ENCODE data around the gene KCNJ6. TPM values are rescaled to one million over a fixed set of nuclear protein-coding genes. Genes with fewer than 3 reads are reported as not detected.

The KCNJ6 gene
- total RNA-seq, 4 donors from 2014 or later, result 0.08 to 0.40 TPM; not detected in 2

DNA sequence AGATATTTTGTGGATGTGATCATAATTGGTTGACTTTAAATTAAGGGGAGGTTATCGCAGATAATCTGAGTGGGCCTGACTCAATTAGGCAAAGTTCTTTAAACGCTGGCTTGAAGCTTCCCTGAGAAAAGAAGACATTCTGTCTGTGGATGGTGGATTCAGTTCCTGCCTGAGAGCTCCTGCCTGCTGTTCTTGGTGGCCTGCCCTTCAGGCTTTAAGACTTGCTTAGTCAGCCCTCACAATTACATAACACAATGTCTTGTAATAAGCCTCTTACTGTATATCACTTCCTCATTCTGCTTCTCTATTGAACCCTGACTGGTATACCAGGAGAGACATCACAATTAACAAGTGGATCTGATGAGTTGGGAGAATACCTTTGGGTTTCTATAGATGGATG, 50.2 kb downstream of the KCNJ6 start:
- peaks cover 23% of the 10 kb centered on the region for H3K27me3 ChIP-seq
- no peak overlapping the region for H3K4me3 ChIP-seq
- H3K9me3 ChIP-seq, result no peaks in the 10 kb centered on the region
- no peak for TF ChIP-seq EP300 (IDR thresholded peaks at IDR 0.05)
- TF ChIP-seq, protein P1, sequence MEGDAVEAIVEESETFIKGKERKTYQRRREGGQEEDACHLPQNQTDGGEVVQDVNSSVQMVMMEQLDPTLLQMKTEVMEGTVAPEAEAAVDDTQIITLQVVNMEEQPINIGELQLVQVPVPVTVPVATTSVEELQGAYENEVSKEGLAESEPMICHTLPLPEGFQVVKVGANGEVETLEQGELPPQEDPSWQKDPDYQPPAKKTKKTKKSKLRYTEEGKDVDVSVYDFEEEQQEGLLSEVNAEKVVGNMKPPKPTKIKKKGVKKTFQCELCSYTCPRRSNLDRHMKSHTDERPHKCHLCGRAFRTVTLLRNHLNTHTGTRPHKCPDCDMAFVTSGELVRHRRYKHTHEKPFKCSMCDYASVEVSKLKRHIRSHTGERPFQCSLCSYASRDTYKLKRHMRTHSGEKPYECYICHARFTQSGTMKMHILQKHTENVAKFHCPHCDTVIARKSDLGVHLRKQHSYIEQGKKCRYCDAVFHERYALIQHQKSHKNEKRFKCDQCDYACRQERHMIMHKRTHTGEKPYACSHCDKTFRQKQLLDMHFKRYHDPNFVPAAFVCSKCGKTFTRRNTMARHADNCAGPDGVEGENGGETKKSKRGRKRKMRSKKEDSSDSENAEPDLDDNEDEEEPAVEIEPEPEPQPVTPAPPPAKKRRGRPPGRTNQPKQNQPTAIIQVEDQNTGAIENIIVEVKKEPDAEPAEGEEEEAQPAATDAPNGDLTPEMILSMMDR (IDR thresholded peaks at IDR 0.05), result no peak
- TF ChIP-seq POLR2A (IDR thresholded peaks at IDR 0.05), result no peak
- TF ChIP-seq POLR2AphosphoS5 (IDR thresholded peaks at IDR 0.05), result no peak
- H3K4me1 ChIP-seq, result no peaks in the 10 kb centered on the region
- H3K36me3 ChIP-seq, result no peaks in the 10 kb centered on the region
- 83% methylated on average over 2 of the region's 2 CpGs; no CpG with 5 or more reads in 1 of the 2 donors for WGBS, 2 donors (ENCODE audit: low coverage in 1 of 2)
- no peak overlapping the region for H3K27ac ChIP-seq
- ATAC-seq, result peak; percentile 66

DNA sequence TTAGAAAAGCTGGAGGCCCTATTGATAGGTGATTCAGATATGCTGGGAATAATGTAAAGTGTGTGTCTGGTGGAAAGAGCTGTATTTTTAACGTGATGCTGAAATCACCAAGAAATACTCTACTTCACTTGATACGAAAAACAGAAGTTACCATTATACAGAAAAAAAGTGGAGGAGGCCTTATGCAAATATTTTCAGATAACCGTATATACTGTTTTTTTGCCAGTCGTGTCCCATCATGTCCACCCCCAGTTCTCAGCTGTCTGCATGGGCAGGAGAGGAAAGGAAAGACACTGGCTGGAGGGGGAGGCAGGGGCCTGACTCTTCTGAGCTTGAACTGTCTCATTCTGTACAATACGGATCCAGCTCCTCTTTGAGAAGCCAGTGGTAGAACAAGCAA, 51.1 kb downstream of the KCNJ6 start:
- no peaks in the 10 kb centered on the region for H3K4me1 ChIP-seq
- H3K27ac ChIP-seq, result no peak overlapping the region
- H3K4me3 ChIP-seq, result no peak overlapping the region
- no peaks in the 10 kb centered on the region for H3K9me3 ChIP-seq
- TF ChIP-seq POLR2AphosphoS5 (IDR thresholded peaks at IDR 0.05) (no peak), EP300 (IDR thresholded peaks at IDR 0.05) (no peak)
- H3K27me3 ChIP-seq, result peaks cover 22% of the 10 kb centered on the region
- H3K36me3 ChIP-seq, result no peaks in the 10 kb centered on the region
- WGBS, 2 donors (ENCODE audit: low coverage in 1 of 2), result 54 to 62% methylated on average over 4 to 5 of the region's 5 CpGs
- no peak for ATAC-seq

DNA sequence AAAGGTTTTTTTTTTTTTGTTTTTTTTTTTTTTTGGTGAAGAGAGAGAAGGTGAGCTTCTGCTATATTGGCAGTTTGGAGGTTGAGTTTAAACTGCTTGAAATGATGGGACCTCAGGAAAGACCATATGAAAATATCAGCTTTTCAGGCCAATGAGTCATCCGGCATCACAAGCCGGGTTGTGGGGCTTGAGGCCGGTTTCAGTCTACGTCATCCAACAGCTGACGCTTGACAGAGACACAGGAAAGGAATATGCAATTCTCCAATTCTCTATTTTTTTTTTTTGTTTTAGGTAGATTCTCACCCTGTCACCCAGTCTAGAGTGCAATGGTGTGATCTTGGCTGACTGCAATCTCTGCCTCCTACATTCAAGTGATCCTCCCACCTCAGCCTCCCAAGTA, 52.4 kb downstream of the KCNJ6 start:
- 81% methylated on average over 5 of the region's 5 CpGs; no CpG with 5 or more reads in 1 of the 2 donors for WGBS, 2 donors (ENCODE audit: low coverage in 1 of 2)
- Histone ChIP-seq H3K27ac (no peak overlapping the region), H3K4me3 (no peak overlapping the region), H3K9me3 (no peaks in the 10 kb centered on the region), H3K4me1 (no peaks in the 10 kb centered on the region), H3K36me3 (no peaks in the 10 kb centered on the region), H3K27me3 (peaks cover 17% of the 10 kb centered on the region)
- TF ChIP-seq POLR2A (IDR thresholded peaks at IDR 0.05) (no peak), EP300 (IDR thresholded peaks at IDR 0.05) (no peak), POLR2AphosphoS5 (IDR thresholded peaks at IDR 0.05) (no peak)
- TF ChIP-seq, protein P1 (IDR thresholded peaks at IDR 0.05), result no peak
- no peak for ATAC-seq

DNA sequence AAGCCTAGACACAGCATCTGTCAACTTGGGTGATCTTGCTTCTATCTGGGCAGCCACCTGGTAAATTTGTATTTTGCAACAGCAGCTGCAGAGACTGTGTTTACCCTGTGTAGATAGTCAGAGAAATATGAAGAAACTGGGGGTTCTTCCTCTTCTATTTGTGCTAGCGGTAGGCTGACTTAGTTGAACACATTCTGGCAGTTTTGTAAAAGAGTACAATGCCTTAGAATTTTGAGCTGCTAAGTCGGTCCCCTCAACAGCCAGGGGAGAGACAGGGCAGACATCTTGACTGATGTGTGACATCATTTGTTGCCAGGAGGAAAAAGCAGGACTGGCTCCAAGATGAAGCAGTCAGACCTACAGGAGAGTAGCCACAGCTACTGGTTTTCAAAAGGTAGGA, 53.7 kb downstream of the KCNJ6 start:
- TF ChIP-seq EP300 (IDR thresholded peaks at IDR 0.05) (no peak), POLR2AphosphoS5 (IDR thresholded peaks at IDR 0.05) (no peak), POLR2A (IDR thresholded peaks at IDR 0.05) (no peak)
- TF ChIP-seq, protein P1 (IDR thresholded peaks at IDR 0.05), result no peak
- Histone ChIP-seq H3K9me3 (peaks cover 0 to under 1% (median 0%) of the 10 kb centered on the region in 3 donors), H3K27me3 (peaks cover 5% of the 10 kb centered on the region), H3K4me3 (no peak overlapping the region), H3K36me3 (no peaks in the 10 kb centered on the region), H3K4me1 (no peaks in the 10 kb centered on the region), H3K27ac (no peak overlapping the region)
- WGBS, 2 donors (ENCODE audit: low coverage in 1 of 2), result 25 to 33% methylated on average over 1 to 2 of the region's 2 CpGs
- ATAC-seq, result no peak

DNA sequence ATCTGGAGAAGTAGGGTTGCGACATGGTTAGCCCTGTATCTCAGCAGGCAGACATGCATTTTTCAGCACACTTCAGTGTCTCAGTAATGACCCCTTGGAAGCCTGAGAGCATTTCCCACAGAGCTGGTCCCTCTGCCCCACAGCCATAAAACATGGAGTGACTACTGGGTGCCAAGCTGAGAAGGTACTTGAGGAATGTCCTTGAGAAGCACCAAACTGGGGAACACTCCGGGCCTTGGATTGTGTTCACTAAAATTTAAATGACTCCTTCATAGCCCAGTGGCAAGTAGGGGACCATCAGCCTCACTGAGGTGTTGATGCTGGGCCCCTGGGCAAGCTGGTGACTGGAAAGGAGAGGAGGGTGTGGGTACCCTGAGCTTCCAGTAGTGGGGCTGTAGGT, 54.7 kb downstream of the KCNJ6 start:
- TF ChIP-seq, protein P1 (IDR thresholded peaks at IDR 0.05), result no peak
- TF ChIP-seq POLR2A (IDR thresholded peaks at IDR 0.05) (no peak), POLR2AphosphoS5 (IDR thresholded peaks at IDR 0.05) (no peak), EP300 (IDR thresholded peaks at IDR 0.05) (no peak)
- no peak overlapping the region for H3K27ac ChIP-seq
- no peaks in the 10 kb centered on the region for H3K36me3 ChIP-seq
- H3K4me1 ChIP-seq, result no peaks in the 10 kb centered on the region
- no peaks in the 10 kb centered on the region for H3K27me3 ChIP-seq
- H3K4me3 ChIP-seq, result no peak overlapping the region
- WGBS, 2 donors (ENCODE audit: low coverage in 1 of 2), result 100% methylated on average over 1 of the region's 2 CpGs; no CpG with 5 or more reads in 1 of the 2 donors
- no peak for ATAC-seq
- peaks cover 0 to 10% (median 0%) of the 10 kb centered on the region in 3 donors for H3K9me3 ChIP-seq
